Bronchial epithelial cell (primary cell): ENCODE results near the gene LMO7. TPM values are rescaled to one million over a fixed set of nuclear protein-coding genes. Genes with fewer than 3 reads are reported as not detected.

Experiments used
- DNase-seq: peaks from one replicate; pipeline ENCODE4 v3.0.0-alpha.2; 2010; ENCODE audit warnings: low read depth
- FAIRE-seq: peaks from 2 replicates; lab custom pipeline; 2011; peaks lifted over from hg19 to GRCh38; lab: Jason Lieb, UNC
- H3K27me3 ChIP-seq: 2 replicates; pipeline ENCODE4 v1.5.1; 2011; ENCODE audit warnings: low read length; ENCODE audit not compliant: control insufficient read depth, insufficient read depth
- H3K36me3 ChIP-seq: 2 replicates; pipeline ENCODE4 v1.5.1; 2011; ENCODE audit warnings: low read length; ENCODE audit not compliant: control insufficient read depth, insufficient read depth
- H3K4me3 ChIP-seq: 2 replicates; pipeline ENCODE4 v1.5.1; 2011; ENCODE audit warnings: mild to moderate bottlenecking, low read depth, low read length, control low read depth
- total RNA-seq: library from RNA; depleted of rRNA; stranded (reverse); fragments of >200 nt; gene quantifications from 2 replicates; pipeline ENCODE4 v1.2.1, GENCODE V29; 2014
- TF ChIP-seq, protein P1 (sequence below): IDR thresholded peaks from 2 replicates; pipeline ENCODE4 v1.5.1; 2011; ENCODE audit warnings: mild to moderate bottlenecking, moderate library complexity, low read length, control low read depth, inconsistent platforms; ENCODE audit not compliant: insufficient read depth, severe bottlenecking

LMO7 gene
- total RNA-seq, 1 donor from 2014 or later: 150 TPM

GRCh38 chr13:75700552-75700951 is 64.4 kb downstream of the LMO7 start:
- DNase-seq: no peak
- FAIRE-seq: no peak

DNA sequence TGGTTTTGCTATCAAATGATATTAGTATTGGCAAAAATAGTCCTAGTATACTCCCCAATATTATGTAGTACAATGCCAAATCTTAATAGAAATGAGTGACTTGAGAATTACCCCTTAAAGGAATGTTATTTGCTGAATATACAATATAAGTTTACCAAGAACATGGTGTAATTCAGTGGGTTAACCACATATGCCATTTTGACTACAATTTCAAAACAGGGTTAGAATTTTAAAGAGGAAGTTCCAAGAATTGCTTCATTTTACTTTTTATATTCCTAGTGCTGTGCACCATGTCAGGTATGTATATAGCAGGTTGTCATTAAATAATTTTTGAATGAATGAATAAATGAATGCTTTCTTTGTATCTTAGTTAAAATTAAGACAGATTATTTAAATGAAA is 66.3 kb downstream of the LMO7 start:
- FAIRE-seq (no peak), DNase-seq (no peak)
- no peaks in the 10 kb centered on the region for H3K36me3 ChIP-seq
- no peaks in the 10 kb centered on the region for H3K27me3 ChIP-seq
- no peak overlapping the region for H3K4me3 ChIP-seq
- TF ChIP-seq, protein P1, sequence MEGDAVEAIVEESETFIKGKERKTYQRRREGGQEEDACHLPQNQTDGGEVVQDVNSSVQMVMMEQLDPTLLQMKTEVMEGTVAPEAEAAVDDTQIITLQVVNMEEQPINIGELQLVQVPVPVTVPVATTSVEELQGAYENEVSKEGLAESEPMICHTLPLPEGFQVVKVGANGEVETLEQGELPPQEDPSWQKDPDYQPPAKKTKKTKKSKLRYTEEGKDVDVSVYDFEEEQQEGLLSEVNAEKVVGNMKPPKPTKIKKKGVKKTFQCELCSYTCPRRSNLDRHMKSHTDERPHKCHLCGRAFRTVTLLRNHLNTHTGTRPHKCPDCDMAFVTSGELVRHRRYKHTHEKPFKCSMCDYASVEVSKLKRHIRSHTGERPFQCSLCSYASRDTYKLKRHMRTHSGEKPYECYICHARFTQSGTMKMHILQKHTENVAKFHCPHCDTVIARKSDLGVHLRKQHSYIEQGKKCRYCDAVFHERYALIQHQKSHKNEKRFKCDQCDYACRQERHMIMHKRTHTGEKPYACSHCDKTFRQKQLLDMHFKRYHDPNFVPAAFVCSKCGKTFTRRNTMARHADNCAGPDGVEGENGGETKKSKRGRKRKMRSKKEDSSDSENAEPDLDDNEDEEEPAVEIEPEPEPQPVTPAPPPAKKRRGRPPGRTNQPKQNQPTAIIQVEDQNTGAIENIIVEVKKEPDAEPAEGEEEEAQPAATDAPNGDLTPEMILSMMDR: no peak

More at GRCh38 chr13:75700552-75700951, 64.4 kb downstream of the LMO7 start:
- no peak overlapping the region for H3K4me3 ChIP-seq
- TF ChIP-seq, protein P1: no peak
- H3K27me3 ChIP-seq: no peaks in the 10 kb centered on the region
- H3K36me3 ChIP-seq: no peaks in the 10 kb centered on the region

- TF ChIP-seq, protein P1: no peak
- H3K27me3 ChIP-seq: no peaks in the 10 kb centered on the region
- H3K4me3 ChIP-seq: no peak overlapping the region
- DNase-seq (no peak), FAIRE-seq (no peak)
- H3K36me3 ChIP-seq: no peaks in the 10 kb centered on the region
Observed at GRCh38 chr13:75703769-75704168, 67.6 kb downstream of the LMO7 start.

DNA sequence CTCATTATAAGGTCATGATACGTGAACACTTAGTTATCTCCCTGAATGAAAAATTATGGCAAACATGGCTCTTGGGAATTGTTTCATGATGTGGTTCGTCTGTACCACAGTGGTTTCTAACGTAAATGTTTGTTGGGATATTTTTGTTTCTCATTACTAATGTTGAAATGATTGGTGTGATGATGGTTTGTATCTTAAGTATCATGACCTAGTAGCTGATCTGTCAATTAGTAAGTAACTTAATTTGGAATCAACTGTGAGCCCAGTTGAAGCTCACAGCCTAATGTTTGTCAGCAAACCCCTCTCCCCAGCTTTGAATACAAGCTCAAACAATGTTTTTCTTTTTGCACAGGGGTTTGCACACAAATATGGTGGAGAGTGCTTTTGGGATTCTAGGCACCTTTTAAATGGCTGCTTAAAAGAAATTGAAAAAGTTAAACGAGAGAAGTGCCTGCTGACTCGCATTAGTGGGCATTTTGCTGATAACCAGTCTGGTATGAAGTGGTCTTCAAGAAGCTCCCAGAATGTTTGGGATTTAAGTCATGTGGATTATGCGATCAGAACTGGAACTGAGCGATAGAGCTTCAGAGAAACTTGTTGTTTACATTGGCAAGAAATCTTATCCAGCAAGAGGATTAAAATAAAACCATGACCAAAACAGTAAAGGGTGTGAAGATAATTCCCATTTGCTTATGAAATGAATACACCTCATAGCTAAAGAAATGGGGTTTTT is 68.2 kb downstream of the LMO7 start:
- TF ChIP-seq, protein P1: no peak
- no peak for FAIRE-seq
- H3K4me3 ChIP-seq: no peak overlapping the region

GRCh38 chr13:75704927-75705288 is 68.8 kb downstream of the LMO7 start:
- Histone ChIP-seq H3K4me3 (peak overlapping the region; percentile 16), H3K27me3 (no peaks in the 10 kb centered on the region), H3K36me3 (no peaks in the 10 kb centered on the region)
- peak; percentile 92 for DNase-seq
- no peak for FAIRE-seq
- TF ChIP-seq, protein P1: peak; percentile 39

More for the DNA sequence above, 68.2 kb downstream of the LMO7 start:
- H3K27me3 ChIP-seq: no peaks in the 10 kb centered on the region
- H3K36me3 ChIP-seq: no peaks in the 10 kb centered on the region
- peak; percentile 80 for DNase-seq
